ENCODE results near the gene MCF2L.

Gene MCF2L

GRCh38 chr13:112963641-112964040 is 5.4 kb upstream of the MCF2L start:
- DNase-seq, result no peak

GRCh38 chr13:112964971-112965492 is 4.0 kb upstream of the MCF2L start:
- no peak for DNase-seq

- no peak for DNase-seq
Observed at GRCh38 chr13:112965573-112966115, 3.4 kb upstream of the MCF2L start.

- no peak for DNase-seq
Observed at GRCh38 chr13:112966776-112967175, 2.2 kb upstream of the MCF2L start.

GRCh38 chr13:112967686-112968379 is 1.2 kb upstream of the MCF2L start:
- DNase-seq, result no peak

- no peak for DNase-seq
Observed at GRCh38 chr13:112968380-112968909, 569 bp upstream of the MCF2L start.

- DNase-seq, result no peak
Observed at GRCh38 chr13:112969692-112970338, 801 bp downstream of the MCF2L start.

- no peak for DNase-seq
Observed at GRCh38 chr13:112970552-112971287, 1.7 kb downstream of the MCF2L start.

GRCh38 chr13:112971288-112971643 is 2.3 kb downstream of the MCF2L start:
- no peak for DNase-seq

GRCh38 chr13:112972258-112972657 is 3.2 kb downstream of the MCF2L start:
- DNase-seq, result no peak

- DNase-seq, result no peak
Observed at GRCh38 chr13:112972867-112973576, 4.0 kb downstream of the MCF2L start.

- DNase-seq, result no peak
Observed at GRCh38 chr13:112973577-112973951, 4.5 kb downstream of the MCF2L start.

GRCh38 chr13:112974125-112974524 is 5.1 kb downstream of the MCF2L start:
- no peak for DNase-seq

- DNase-seq, result no peak
Observed at GRCh38 chr13:112974671-112975070, 5.7 kb downstream of the MCF2L start.

- no peak for DNase-seq
Observed at GRCh38 chr13:112975401-112975939, 6.5 kb downstream of the MCF2L start.

GRCh38 chr13:112976526-112976925 is 7.5 kb downstream of the MCF2L start:
- DNase-seq, result no peak

- DNase-seq, result no peak
Observed at GRCh38 chr13:112977091-112977490, 8.1 kb downstream of the MCF2L start.

GRCh38 chr13:112977525-112977924 is 8.5 kb downstream of the MCF2L start:
- no peak for DNase-seq

- DNase-seq, result no peak
Observed at GRCh38 chr13:112978561-112979405, 9.8 kb downstream of the MCF2L start.

GRCh38 chr13:112979406-112979902 is 10.4 kb downstream of the MCF2L start:
- DNase-seq, result no peak

- no peak for DNase-seq
Observed at GRCh38 chr13:112980434-112980833, 11.4 kb downstream of the MCF2L start.
